ENCODE data around the gene PEPD.

The PEPD gene

DNA sequence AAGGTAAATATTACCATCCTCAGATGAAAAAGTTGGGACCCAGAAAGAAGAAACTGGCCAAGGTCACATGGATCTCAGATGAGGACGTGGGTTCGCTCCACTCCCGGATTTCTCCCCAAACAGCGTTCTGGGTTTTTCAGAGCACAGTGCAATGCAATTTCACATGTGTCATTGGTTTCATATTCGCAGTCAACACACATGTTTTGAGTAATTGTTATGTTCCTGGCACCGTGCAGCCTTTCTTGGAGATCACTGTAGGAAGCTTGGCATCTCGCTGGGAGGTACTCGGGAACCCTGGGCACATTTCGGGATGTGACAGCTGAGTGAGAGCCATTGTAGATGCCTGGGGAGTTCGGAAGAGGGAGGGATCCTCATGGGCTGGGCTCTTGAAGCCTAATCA is 174.3 kb downstream of the PEPD start:
- Histone ChIP-seq H3K79me2 (ENCODE audit: insufficient read depth, low read depth) (no peaks in the 10 kb centered on the region), H2AFZ (ENCODE audit: low read depth) (no peak overlapping the region), H3K27me3 (ENCODE audit: insufficient read depth, low read depth) (no peaks in the 10 kb centered on the region), H3K4me3 (IDR thresholded peaks at IDR 0.05; ENCODE audit: insufficient read depth, low read depth, low read length) (no peak overlapping the region), H4K20me1 (ENCODE audit: insufficient read depth) (no peaks in the 10 kb centered on the region), H3K36me3 (ENCODE audit: insufficient read depth) (no peaks in the 10 kb centered on the region), H3K27ac (no peak overlapping the region), H3K4me2 (no peak overlapping the region), H3K9ac (no peak overlapping the region), H3K4me1 (ENCODE audit: low read depth, poor library complexity, severe bottlenecking) (no peaks in the 10 kb centered on the region)
- TF ChIP-seq, protein P1, sequence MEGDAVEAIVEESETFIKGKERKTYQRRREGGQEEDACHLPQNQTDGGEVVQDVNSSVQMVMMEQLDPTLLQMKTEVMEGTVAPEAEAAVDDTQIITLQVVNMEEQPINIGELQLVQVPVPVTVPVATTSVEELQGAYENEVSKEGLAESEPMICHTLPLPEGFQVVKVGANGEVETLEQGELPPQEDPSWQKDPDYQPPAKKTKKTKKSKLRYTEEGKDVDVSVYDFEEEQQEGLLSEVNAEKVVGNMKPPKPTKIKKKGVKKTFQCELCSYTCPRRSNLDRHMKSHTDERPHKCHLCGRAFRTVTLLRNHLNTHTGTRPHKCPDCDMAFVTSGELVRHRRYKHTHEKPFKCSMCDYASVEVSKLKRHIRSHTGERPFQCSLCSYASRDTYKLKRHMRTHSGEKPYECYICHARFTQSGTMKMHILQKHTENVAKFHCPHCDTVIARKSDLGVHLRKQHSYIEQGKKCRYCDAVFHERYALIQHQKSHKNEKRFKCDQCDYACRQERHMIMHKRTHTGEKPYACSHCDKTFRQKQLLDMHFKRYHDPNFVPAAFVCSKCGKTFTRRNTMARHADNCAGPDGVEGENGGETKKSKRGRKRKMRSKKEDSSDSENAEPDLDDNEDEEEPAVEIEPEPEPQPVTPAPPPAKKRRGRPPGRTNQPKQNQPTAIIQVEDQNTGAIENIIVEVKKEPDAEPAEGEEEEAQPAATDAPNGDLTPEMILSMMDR (conservative IDR thresholded peaks at IDR 0.05; ENCODE audit: low read depth, low read length) = no peak

DNA sequence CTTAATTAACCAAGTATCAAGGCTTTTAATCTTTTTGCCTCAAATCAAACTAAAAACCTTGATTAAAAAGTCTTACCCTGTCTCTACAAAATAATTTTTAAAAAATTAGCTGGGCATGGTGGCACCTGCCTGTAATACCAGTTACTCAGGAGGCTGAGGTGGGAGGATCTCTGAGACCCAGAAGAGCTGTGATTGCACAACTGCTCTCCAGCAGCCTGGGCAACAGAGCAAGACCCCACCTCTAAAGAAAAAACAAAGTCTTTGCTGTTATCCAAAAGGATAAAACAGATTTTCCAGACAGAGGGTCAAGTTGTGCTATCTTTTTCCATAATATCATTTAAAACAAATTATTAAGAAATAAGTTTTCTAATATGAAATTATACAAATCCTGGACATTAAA is 174.9 kb downstream of the PEPD start:
- Histone ChIP-seq H3K4me2 (no peak overlapping the region), H3K4me3 (IDR thresholded peaks at IDR 0.05; ENCODE audit: insufficient read depth, low read depth, low read length) (no peak overlapping the region), H3K4me1 (ENCODE audit: low read depth, poor library complexity, severe bottlenecking) (no peaks in the 10 kb centered on the region), H3K9ac (no peak overlapping the region), H3K79me2 (ENCODE audit: insufficient read depth, low read depth) (no peaks in the 10 kb centered on the region), H3K36me3 (ENCODE audit: insufficient read depth) (no peaks in the 10 kb centered on the region), H2AFZ (ENCODE audit: low read depth) (no peak overlapping the region), H3K27ac (no peak overlapping the region), H4K20me1 (ENCODE audit: insufficient read depth) (no peaks in the 10 kb centered on the region), H3K27me3 (ENCODE audit: insufficient read depth, low read depth) (no peaks in the 10 kb centered on the region)
- TF ChIP-seq, protein P1 (conservative IDR thresholded peaks at IDR 0.05; ENCODE audit: low read depth, low read length) = no peak

DNA sequence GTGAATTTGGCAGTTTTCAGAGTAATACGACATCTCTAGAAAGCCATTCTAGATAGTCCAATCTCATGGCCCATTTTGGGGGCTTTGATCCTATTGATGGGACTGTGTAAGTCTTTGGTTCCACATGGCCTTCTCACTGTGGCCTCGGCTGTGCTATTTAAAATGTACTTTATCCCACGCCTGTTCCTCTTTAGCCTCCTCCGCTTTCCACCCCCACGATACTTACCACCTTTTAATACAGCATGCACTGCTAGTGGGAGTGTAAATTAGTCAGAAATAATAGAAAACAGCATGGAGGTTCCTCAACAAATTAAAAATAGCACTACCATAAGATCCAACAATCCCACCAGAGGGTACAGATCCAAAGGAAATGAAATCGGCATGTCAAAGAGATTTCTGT is 176.4 kb downstream of the PEPD start:
- TF ChIP-seq, protein P1 (conservative IDR thresholded peaks at IDR 0.05; ENCODE audit: low read depth, low read length) = no peak
- Histone ChIP-seq H3K36me3 (ENCODE audit: insufficient read depth) (no peaks in the 10 kb centered on the region), H3K27ac (no peak overlapping the region), H3K27me3 (ENCODE audit: insufficient read depth, low read depth) (no peaks in the 10 kb centered on the region), H3K4me2 (no peak overlapping the region), H3K79me2 (ENCODE audit: insufficient read depth, low read depth) (no peaks in the 10 kb centered on the region), H2AFZ (ENCODE audit: low read depth) (no peak overlapping the region), H3K4me1 (ENCODE audit: low read depth, poor library complexity, severe bottlenecking) (no peaks in the 10 kb centered on the region), H3K9ac (no peak overlapping the region), H3K4me3 (IDR thresholded peaks at IDR 0.05; ENCODE audit: insufficient read depth, low read depth, low read length) (no peak overlapping the region), H4K20me1 (ENCODE audit: insufficient read depth) (no peaks in the 10 kb centered on the region)

DNA sequence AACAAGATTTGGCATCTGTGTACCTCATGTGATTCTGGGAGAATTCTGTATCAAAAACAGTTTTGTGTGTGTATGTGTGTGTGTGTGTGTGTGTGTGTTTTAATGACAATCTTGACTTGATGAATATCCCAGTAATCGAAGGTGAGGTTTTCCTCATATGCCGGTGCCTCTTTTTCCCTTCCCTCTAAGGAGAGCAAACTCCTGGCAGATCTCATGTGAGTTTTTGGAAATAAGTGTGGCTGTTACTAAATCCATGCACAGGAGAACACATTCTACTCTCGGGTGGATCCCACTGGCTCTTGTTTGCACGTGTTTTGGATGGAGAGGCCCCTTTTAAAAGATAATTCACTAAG is 177.0 kb downstream of the PEPD start:
- Histone ChIP-seq H3K27ac (no peak overlapping the region), H2AFZ (ENCODE audit: low read depth) (no peak overlapping the region), H3K4me1 (ENCODE audit: low read depth, poor library complexity, severe bottlenecking) (no peaks in the 10 kb centered on the region), H3K4me3 (IDR thresholded peaks at IDR 0.05; ENCODE audit: insufficient read depth, low read depth, low read length) (no peak overlapping the region), H3K36me3 (ENCODE audit: insufficient read depth) (no peaks in the 10 kb centered on the region), H3K4me2 (no peak overlapping the region), H3K27me3 (ENCODE audit: insufficient read depth, low read depth) (no peaks in the 10 kb centered on the region), H4K20me1 (ENCODE audit: insufficient read depth) (no peaks in the 10 kb centered on the region), H3K9ac (no peak overlapping the region), H3K79me2 (ENCODE audit: insufficient read depth, low read depth) (no peaks in the 10 kb centered on the region)
- TF ChIP-seq, protein P1 (conservative IDR thresholded peaks at IDR 0.05; ENCODE audit: low read depth, low read length) = no peak
